Measurements from ENCODE around the gene CCDC18. TPM values are rescaled to one million over a fixed set of nuclear protein-coding genes. Genes with fewer than 3 reads are reported as not detected.
"Not testable (repeated sequence)": the region's sequence is repeated elsewhere in the genome, so short reads cannot be mapped to it uniquely, and the experiment has no call there.

The CCDC18 gene
- total RNA-seq, 3 donors from 2014 or later, result 2.7 to 7.7 (median 3.2) TPM

- ATAC-seq (no peak), DNase-seq (no peak)
- intact Hi-C loops (cut with DNase I, micrococcal nuclease), result no loop called here
- Histone ChIP-seq H3K9me3 (no peaks in the 10 kb centered on the region), H3K36me3 (ENCODE audit: low read depth) (no peaks in the 10 kb centered on the region), H3K4me3 (no peak overlapping the region), H3K4me1 (ENCODE audit: low read depth) (no peaks in the 10 kb centered on the region)
- TF ChIP-seq CTCF (IDR thresholded peaks at IDR 0.05), result no peak
These were observed 29.8 kb upstream of the CCDC18 start for GRCh38 chr1:93150729-93151128.

GRCh38 chr1:93151474-93151873, 29.1 kb upstream of the CCDC18 start:
- Histone ChIP-seq H3K4me3 (no peak overlapping the region), H3K36me3 (ENCODE audit: low read depth) (no peaks in the 10 kb centered on the region), H3K9me3 (no peaks in the 10 kb centered on the region), H3K4me1 (ENCODE audit: low read depth) (no peaks in the 10 kb centered on the region)
- DNase-seq (no peak), ATAC-seq (no peak)
- intact Hi-C loops (cut with DNase I, micrococcal nuclease), result no loop called here
- TF ChIP-seq CTCF (IDR thresholded peaks at IDR 0.05), result no peak

GRCh38 chr1:93152835-93153234, 27.7 kb upstream of the CCDC18 start:
- ATAC-seq (no peak), DNase-seq (no peak)
- Histone ChIP-seq H3K4me1 (ENCODE audit: low read depth) (no peaks in the 10 kb centered on the region), H3K9me3 (no peaks in the 10 kb centered on the region), H3K4me3 (no peak overlapping the region), H3K36me3 (ENCODE audit: low read depth) (no peaks in the 10 kb centered on the region)
- intact Hi-C loops (cut with DNase I, micrococcal nuclease), result no loop called here
- no peak for TF ChIP-seq CTCF (IDR thresholded peaks at IDR 0.05)

GRCh38 chr1:93154898-93155297, 25.6 kb upstream of the CCDC18 start:
- intact Hi-C loops (cut with DNase I, micrococcal nuclease), result no loop called here
- no peak for DNase-seq
- no peak for TF ChIP-seq CTCF (IDR thresholded peaks at IDR 0.05)
- Histone ChIP-seq H3K4me3 (no peak overlapping the region), H3K9me3 (no peaks in the 10 kb centered on the region), H3K4me1 (ENCODE audit: low read depth) (no peaks in the 10 kb centered on the region), H3K36me3 (ENCODE audit: low read depth) (no peaks in the 10 kb centered on the region)
- ATAC-seq, result no peak

GRCh38 chr1:93155335-93155734, 25.2 kb upstream of the CCDC18 start:
- DNase-seq, result no peak
- intact Hi-C loops (cut with DNase I, micrococcal nuclease), result no loop called here
- ATAC-seq, result no peak
- Histone ChIP-seq H3K9me3 (no peaks in the 10 kb centered on the region), H3K4me1 (ENCODE audit: low read depth) (no peaks in the 10 kb centered on the region), H3K36me3 (ENCODE audit: low read depth) (no peaks in the 10 kb centered on the region), H3K4me3 (no peak overlapping the region)
- TF ChIP-seq CTCF (IDR thresholded peaks at IDR 0.05), result no peak

- DNase-seq (no peak), ATAC-seq (peak; percentile 86)
- Histone ChIP-seq H3K4me1 (ENCODE audit: low read depth) (no peaks in the 10 kb centered on the region), H3K36me3 (ENCODE audit: low read depth) (no peaks in the 10 kb centered on the region), H3K4me3 (no peak overlapping the region), H3K9me3 (no peaks in the 10 kb centered on the region)
- no peak for TF ChIP-seq CTCF (IDR thresholded peaks at IDR 0.05)
- intact Hi-C loops (cut with DNase I, micrococcal nuclease), result no loop called here
These were observed 21.2 kb upstream of the CCDC18 start for GRCh38 chr1:93159337-93159736.

- H3K4me3 ChIP-seq; H3K9me3 ChIP-seq; intact Hi-C loops (cut with DNase I, micrococcal nuclease); DNase-seq; ATAC-seq; H3K4me1 ChIP-seq (ENCODE audit: low read depth); H3K36me3 ChIP-seq (ENCODE audit: low read depth): not testable (repeated sequence)
These were observed 17.2 kb upstream of the CCDC18 start for GRCh38 chr1:93163314-93163713.

Data from mucosa of descending colon (tissue), 3 donors.